GM21737 (cell line): ENCODE data around the gene ADIPOQ.
"Not testable (repeated sequence)": the region's sequence is repeated elsewhere in the genome, so short reads cannot be mapped to it uniquely, and the experiment has no call there.

Experiments
- ATAC-seq: cut with Tn5 transposase; IDR thresholded peaks from one replicate; pipeline ENCODE4 v1.9.1; 2021; ENCODE audit warnings: mild to moderate bottlenecking, moderate library complexity; ENCODE audit not compliant: unreplicated experiment

Gene ADIPOQ

GRCh38 chr3:186901135-186901734 is 58.7 kb downstream of the ADIPOQ start:
- no peak for ATAC-seq

DNA sequence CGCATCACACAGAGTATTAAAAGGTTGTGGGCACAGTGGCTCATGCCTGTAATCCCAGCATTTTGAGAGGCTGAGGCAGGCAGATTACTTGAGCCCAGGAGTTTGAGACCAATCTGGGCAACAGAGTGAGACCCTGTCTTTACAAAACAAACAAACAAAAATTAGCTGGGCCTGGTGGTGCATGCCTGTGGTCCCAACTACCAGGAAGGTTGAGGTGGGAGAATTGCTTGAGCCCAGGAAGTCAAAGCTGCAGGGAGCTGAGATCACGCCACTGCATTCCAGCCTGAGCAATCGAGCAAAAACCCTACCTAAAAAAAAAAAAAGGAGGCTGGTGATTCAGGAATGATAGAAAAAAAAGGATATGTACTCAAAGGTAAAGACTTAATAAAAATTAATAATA is 59.6 kb downstream of the ADIPOQ start:
- ATAC-seq = no peak

DNA sequence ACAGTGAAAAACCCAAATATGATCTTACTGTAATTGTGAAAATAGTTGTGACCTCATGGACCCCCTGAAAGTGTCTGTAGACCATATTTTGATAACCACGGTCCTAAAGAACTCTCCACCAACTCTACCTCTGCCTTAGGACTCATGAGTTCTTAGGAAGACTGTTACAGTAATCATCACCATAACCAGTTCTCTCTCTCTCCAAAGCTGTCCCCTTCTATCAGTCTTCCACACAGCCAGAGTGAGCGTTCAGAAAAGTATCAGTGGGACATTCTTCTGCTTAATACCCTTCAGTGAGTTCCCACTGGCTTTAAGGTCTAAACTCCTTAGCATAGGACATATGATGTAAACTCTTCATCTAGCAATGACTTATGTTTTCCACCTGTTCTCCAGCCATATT is 60.2 kb downstream of the ADIPOQ start:
- ATAC-seq = no peak

DNA sequence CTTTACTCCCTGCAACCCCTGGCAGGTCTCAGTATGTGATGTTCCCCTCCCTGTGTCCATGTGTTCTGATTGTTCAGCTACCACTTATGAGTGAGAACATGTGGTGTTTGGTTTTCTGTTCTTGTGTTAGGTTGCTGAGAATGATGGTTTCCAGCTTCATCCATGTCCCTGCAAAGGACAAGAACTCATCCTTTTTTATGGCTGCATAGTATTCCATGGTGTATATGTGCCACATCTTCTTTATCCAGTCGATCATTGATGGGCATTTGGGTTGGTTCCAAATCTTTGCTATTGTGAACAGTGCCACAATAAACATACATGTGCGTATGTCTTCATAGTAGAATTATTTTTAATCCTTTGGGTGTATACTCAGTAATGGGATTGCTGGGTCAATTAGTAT is 61.2 kb downstream of the ADIPOQ start:
- ATAC-seq = not testable (repeated sequence)

- not testable (repeated sequence) for ATAC-seq
These were observed 64.6 kb downstream of the ADIPOQ start for GRCh38 chr3:186907075-186907474.
